Lower lobe of right lung (tissue), 2 donors: Measurements from ENCODE around the gene FRMD4A. TPM values are rescaled to one million over a fixed set of nuclear protein-coding genes. Genes with fewer than 3 reads are reported as not detected.
A peak's percentile ranks its signal among the peaks of the same experiment; 100 is the strongest.

Experiments
- ATAC-seq, 2 donors: fragments of 200-7000 bp; cut with Tn5 transposase; one replicate each; pipeline ENCODE4 v1.9.1; 2020 to 2022; ENCODE audit warnings: mild to moderate bottlenecking in 2 of 2, moderate library complexity in 2 of 2
- DNase-seq: peaks from one replicate; pipeline ENCODE4 v3.0.0-alpha.2; 2020
- H3K27ac ChIP-seq: fragments of 200-600 bp; one replicate; pipeline ENCODE4 v1.8.0; 2022
- H3K27me3 ChIP-seq: fragments of 200-600 bp; one replicate; pipeline ENCODE4 v1.8.0; 2022; ENCODE audit warnings: low read depth
- H3K36me3 ChIP-seq: fragments of 200-600 bp; one replicate; pipeline ENCODE4 v1.8.0; 2022; ENCODE audit warnings: mild to moderate bottlenecking
- H3K4me1 ChIP-seq: fragments of 200-600 bp; one replicate; pipeline ENCODE4 v1.8.0; 2022
- H3K4me3 ChIP-seq: fragments of 200-600 bp; one replicate; pipeline ENCODE4 v1.8.0; 2022; ENCODE audit warnings: mild to moderate bottlenecking
- H3K9me3 ChIP-seq: fragments of 200-600 bp; one replicate; pipeline ENCODE4 v1.8.0; 2022
- intact Hi-C: fragments of 100-400 bp; cut with DNase I; formaldehyde crosslinking; loops from one replicate; pipeline ENCODE4 v1.11.0; 2022
- total RNA-seq: library from RNA; stranded (reverse); fragmentation: NEBNext Ultra II Directional; extraction: Animal tissue kit (Norgen Biotek cat#: 25700); gene quantifications from one replicate; pipeline ENCODE4 v1.2.1, GENCODE V29; 2021
- TF ChIP-seq, protein P1 (sequence below): fragments of 200-600 bp; IDR thresholded peaks from one replicate; pipeline ENCODE4 v1.8.0; 2022; ENCODE audit warnings: antibody characterized with exemption, mild to moderate bottlenecking
- donor health status: DM: no; HTN: yes; CAD: no; lungs with severe emphysema.

Gene FRMD4A
- total RNA-seq, 1 donor from 2014 or later: 64.8 TPM

DNA sequence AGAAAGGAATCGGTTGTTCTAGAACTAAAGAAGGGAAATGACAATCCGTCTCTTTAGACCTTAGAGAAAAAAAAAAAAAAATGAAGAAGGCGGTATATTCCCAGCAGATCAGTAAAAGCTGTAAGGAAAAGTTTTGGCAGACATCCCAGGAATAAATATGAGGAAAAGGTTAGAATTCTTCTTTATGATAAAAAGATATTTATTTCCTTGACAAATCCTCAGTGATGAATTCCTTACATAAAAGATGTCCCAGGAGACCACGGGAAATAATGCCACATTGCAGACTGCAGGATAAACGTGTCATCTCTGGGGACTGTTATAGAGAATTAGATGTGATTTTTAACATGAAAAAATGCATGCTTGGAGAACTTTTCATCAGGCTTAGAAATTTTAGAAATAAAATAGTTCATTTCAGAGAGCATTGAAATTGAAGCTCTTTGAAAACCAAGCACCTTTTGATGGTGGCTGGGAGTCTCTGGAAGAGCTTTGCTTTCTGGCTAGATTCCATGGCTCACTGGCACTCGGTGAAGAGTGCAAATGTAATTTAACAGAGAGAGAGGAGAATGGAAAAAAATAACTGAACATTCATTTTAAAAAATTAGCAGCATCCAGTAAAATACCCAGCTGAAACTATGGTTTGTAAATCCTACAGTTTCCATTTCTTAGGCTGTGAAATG is 645.8 kb downstream of the FRMD4A start:
- no peaks in the 10 kb centered on the region for H3K27me3 ChIP-seq
- peak overlapping the region; percentile 67 for H3K27ac ChIP-seq
- H3K36me3 ChIP-seq: peaks cover 11% of the 10 kb centered on the region
- no peak for ATAC-seq
- peaks cover 37% of the 10 kb centered on the region for H3K4me1 ChIP-seq
- no peaks in the 10 kb centered on the region for H3K9me3 ChIP-seq
- TF ChIP-seq, protein P1, sequence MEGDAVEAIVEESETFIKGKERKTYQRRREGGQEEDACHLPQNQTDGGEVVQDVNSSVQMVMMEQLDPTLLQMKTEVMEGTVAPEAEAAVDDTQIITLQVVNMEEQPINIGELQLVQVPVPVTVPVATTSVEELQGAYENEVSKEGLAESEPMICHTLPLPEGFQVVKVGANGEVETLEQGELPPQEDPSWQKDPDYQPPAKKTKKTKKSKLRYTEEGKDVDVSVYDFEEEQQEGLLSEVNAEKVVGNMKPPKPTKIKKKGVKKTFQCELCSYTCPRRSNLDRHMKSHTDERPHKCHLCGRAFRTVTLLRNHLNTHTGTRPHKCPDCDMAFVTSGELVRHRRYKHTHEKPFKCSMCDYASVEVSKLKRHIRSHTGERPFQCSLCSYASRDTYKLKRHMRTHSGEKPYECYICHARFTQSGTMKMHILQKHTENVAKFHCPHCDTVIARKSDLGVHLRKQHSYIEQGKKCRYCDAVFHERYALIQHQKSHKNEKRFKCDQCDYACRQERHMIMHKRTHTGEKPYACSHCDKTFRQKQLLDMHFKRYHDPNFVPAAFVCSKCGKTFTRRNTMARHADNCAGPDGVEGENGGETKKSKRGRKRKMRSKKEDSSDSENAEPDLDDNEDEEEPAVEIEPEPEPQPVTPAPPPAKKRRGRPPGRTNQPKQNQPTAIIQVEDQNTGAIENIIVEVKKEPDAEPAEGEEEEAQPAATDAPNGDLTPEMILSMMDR: no peak
- H3K4me3 ChIP-seq: no peak overlapping the region
- no peak for DNase-seq
- intact Hi-C loops: no loop called here

DNA sequence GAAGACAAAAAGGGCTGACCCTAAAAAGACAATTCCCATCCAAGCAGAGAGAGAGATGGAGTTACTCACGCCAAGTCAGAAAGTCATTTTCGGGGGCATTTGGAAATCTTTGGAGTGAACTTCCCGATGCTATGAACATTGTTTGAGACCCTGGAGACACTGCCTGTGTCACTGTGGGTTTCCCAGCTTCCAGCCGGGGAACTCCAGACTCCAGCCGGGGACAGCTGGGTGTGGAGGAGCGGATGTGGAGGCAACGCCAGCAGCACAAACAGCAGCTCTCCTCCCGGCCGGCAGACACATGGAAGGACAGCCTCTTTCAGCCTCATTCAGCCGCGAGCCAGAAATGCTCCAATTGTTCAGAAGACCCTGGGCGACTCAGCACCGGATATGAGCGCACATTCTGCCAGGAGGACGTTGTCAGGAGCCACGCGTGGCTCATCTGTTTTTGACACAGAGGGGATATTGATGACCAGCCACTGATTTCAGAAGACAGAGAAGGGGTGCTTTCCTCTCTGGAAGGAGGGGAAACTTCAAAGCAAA is 646.4 kb downstream of the FRMD4A start:
- no peak overlapping the region for H3K4me3 ChIP-seq
- H3K27me3 ChIP-seq: no peaks in the 10 kb centered on the region
- H3K9me3 ChIP-seq: no peaks in the 10 kb centered on the region
- H3K27ac ChIP-seq: peak overlapping the region; percentile 67
- DNase-seq: peak; percentile 68
- ATAC-seq: peak; percentile 76 to 79
- intact Hi-C loops: no loop called here
- peaks cover 37% of the 10 kb centered on the region for H3K4me1 ChIP-seq
- TF ChIP-seq, protein P1: no peak
- peaks cover 10% of the 10 kb centered on the region for H3K36me3 ChIP-seq

DNA sequence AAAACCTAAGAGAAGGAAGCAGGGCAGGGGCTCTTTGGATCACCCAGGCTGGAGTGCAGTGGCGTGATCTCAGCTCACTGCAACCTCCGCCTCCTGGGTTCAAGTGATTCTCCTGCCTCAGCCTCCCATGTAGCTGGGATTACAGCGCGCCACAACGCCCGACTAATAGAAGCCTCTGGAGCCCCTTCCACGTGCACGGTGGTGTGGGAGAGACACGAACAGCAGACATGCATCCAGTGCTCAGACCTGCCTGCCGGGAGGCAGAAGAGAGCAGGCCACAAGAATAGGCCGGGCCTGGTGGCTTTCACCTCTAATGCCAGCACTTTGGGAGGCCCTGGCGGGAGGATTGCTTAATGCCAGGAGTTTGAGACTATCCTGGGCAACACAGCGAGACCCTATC is 647.7 kb downstream of the FRMD4A start:
- peak overlapping the region; percentile 67 for H3K27ac ChIP-seq
- no peak for ATAC-seq
- no peak for DNase-seq
- H3K4me3 ChIP-seq: no peak overlapping the region
- intact Hi-C loops: no loop called here
- no peaks in the 10 kb centered on the region for H3K27me3 ChIP-seq
- no peaks in the 10 kb centered on the region for H3K9me3 ChIP-seq
- TF ChIP-seq, protein P1: no peak
- peaks cover 37% of the 10 kb centered on the region for H3K4me1 ChIP-seq
- peaks cover 12% of the 10 kb centered on the region for H3K36me3 ChIP-seq

DNA sequence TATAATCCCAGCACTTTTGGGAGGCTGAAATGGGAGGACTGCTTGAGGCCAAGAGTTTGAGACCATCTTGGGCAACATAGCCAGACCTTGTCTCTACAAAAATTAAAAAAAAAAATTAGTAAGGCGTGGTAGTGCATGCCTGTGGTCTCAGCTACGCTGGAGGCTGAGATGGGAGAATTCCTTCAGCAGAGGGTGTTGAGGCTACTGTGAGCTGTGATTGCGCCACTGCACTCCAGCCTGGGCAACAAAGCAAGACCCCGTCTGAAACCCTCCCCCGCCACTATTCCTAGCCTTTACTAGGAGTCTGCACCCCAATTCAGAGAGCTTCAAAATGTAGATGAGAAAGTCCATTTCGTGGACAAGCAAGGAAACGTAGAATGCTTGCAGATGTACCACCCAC is 648.8 kb downstream of the FRMD4A start:
- peaks cover 37% of the 10 kb centered on the region for H3K4me1 ChIP-seq
- TF ChIP-seq, protein P1: no peak
- no peaks in the 10 kb centered on the region for H3K9me3 ChIP-seq
- H3K27me3 ChIP-seq: no peaks in the 10 kb centered on the region
- no peak overlapping the region for H3K4me3 ChIP-seq
- peaks cover 15% of the 10 kb centered on the region for H3K36me3 ChIP-seq
- ATAC-seq: no peak
- no peak for DNase-seq
- intact Hi-C loops: no loop called here
- H3K27ac ChIP-seq: no peak overlapping the region

DNA sequence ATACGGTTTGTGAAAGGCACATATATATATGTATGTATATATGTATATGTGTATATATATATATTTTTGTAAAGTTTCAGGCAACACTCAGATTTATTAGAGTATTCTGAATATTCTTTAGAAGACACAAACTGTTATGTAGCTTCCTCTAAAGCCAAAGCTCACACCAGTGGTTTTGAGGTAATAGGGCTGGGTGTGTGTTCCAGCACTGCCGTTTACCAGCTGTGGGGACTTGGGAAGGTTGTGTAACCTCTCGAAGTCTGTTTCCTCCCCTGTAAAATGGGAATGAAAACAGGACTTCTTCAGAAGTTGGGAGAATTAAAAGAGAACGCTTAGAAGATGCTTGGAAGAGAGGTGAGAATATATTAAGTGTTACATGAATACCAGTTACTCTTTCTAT is 649.2 kb downstream of the FRMD4A start:
- H3K27ac ChIP-seq: no peak overlapping the region

More for the DNA sequence above, 649.2 kb downstream of the FRMD4A start:
- Histone ChIP-seq H3K36me3 (peaks cover 15% of the 10 kb centered on the region), H3K9me3 (no peaks in the 10 kb centered on the region), H3K4me3 (no peak overlapping the region), H3K4me1 (peaks cover 33% of the 10 kb centered on the region), H3K27me3 (no peaks in the 10 kb centered on the region)
- ATAC-seq (no peak), DNase-seq (no peak)
- TF ChIP-seq, protein P1: no peak
- intact Hi-C loops: no loop called here
